ENCODE results near the gene CDIP1.

DNA sequence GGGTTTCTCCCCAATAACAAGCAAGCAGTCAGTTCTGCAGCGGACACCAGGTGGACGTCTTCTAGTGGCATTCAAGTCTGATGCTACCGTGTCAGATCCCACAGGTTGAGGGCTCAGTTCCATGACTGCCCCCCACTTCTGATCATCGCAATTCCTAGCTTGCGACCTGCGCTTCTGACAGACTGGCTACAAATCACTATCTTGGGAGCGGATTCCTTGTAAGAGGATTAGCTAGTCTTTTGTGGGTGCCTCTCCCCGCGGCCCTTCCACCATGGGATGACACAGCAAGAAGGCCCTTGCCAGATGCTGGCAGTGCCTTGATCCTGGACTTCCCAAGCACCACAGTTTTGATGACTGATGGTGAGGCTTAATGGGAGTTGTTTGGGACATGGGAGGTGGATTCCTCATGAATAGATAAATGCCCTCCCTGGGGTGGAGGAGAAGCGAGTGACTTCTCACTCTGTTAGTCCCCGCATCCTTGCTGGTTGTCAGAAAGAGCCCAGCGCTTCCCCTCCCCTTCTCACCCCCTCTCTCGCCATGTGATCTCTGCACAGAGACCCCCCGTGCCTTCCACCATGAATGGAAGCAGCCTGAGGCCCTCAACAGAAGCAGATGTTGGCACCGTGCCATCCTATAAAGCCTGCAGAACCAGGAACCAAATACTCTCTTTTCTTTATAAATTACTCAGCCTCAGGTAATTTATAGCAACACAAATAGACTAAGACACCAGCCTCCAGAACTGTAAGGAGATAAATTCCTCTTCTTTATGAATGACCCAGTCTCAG is 19.1 kb downstream of the CDIP1 start:
- TF ChIP-seq POLR2AphosphoS5 (IDR thresholded peaks at IDR 0.05; ENCODE audit: low read depth, low read length) (no peak), TAF1 (IDR thresholded peaks at IDR 0.05; ENCODE audit: borderline replicate concordance, insufficient read depth, low read length) (no peak)
